BE2C (cell line): ENCODE results near the gene TIAM2.

Experiments used
- DNase-seq: peaks from one replicate; pipeline ENCODE4 v3.0.0-alpha.2; 2020
- H3K27me3 ChIP-seq: fragments of 250-450 bp; sonication (Bioruptor Pico); 2 replicates; pipeline ENCODE4 v1.5.1; 2020; ENCODE audit warnings: mild to moderate bottlenecking
- H3K36me3 ChIP-seq: fragments of 250-450 bp; sonication (Bioruptor Pico); 2 replicates; pipeline ENCODE4 v1.5.1; 2020; ENCODE audit warnings: mild to moderate bottlenecking
- H3K4me1 ChIP-seq: fragments of 250-450 bp; sonication (Bioruptor Pico); 2 replicates; pipeline ENCODE4 v1.5.1; 2020
- H3K4me3 ChIP-seq: 2 replicates; pipeline ENCODE4 v1.5.1; 2011; ENCODE audit warnings: low read depth, low read length
- H3K9me3 ChIP-seq: fragments of 250-450 bp; sonication (Bioruptor Pico); 2 replicates; pipeline ENCODE4 v1.5.1; 2020
- TF ChIP-seq, protein P1 (sequence below): IDR thresholded peaks from 2 replicates; pipeline ENCODE4 v1.5.1; 2012; ENCODE audit warnings: mild to moderate bottlenecking, low read depth, low read length

TIAM2 gene

DNA sequence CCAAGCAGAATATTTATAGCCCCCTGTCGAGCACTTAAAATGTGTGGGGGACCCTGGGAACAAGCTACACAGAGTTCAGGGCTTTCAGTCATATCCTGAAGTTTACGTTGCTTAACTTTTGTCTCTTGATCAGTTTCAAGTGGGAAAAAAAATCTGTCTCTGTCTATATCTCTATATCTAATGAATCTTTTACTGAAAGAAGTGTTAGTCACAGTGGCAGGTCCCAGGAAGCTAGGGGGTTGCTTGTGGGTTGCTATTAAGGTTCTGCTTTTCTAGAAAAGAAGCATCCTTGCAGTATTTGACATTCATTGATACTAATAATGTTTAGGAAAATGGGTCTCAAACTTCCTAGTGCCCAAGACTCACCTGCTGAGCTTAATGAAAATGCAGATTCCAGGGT, 192.0 kb downstream of the TIAM2 start:
- DNase-seq, result no peak
- Histone ChIP-seq H3K4me1 (no peaks in the 10 kb centered on the region), H3K9me3 (no peaks in the 10 kb centered on the region), H3K4me3 (no peak overlapping the region), H3K36me3 (no peaks in the 10 kb centered on the region), H3K27me3 (no peaks in the 10 kb centered on the region)
- TF ChIP-seq, protein P1, sequence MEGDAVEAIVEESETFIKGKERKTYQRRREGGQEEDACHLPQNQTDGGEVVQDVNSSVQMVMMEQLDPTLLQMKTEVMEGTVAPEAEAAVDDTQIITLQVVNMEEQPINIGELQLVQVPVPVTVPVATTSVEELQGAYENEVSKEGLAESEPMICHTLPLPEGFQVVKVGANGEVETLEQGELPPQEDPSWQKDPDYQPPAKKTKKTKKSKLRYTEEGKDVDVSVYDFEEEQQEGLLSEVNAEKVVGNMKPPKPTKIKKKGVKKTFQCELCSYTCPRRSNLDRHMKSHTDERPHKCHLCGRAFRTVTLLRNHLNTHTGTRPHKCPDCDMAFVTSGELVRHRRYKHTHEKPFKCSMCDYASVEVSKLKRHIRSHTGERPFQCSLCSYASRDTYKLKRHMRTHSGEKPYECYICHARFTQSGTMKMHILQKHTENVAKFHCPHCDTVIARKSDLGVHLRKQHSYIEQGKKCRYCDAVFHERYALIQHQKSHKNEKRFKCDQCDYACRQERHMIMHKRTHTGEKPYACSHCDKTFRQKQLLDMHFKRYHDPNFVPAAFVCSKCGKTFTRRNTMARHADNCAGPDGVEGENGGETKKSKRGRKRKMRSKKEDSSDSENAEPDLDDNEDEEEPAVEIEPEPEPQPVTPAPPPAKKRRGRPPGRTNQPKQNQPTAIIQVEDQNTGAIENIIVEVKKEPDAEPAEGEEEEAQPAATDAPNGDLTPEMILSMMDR, result no peak

DNA sequence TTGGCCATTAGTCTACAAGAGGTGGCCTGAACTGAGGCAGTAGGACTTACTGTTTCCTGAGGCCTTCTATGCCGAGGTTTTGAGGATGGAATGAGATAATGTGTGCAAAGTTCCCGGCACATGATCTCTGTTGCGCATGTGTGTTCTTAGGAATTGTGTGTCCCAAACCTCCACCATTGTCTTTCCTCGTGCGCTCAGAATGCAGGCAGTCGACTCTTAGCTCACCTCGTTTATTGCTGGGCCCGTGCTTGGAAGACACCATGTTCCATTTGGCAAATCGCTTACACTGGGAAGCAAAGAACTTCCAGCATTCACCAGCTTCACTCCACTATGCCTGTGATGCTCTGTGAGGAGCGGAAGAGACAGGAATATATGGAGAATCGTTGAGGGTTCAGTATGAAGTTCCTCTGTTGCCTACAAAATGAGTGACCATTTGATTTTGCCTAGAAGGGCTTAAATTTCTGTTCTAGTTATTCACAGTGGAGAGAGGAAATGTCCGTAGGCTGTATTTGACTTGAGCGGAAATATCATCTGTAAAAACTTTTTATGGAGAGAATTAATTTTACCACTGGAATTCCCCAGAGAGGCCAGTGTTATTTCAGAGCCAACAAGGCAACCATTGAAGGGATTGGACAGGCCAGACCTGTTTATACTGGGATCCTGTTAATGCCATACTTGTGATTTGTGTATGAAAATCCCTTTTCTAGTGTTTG, 193.0 kb downstream of the TIAM2 start:
- H3K9me3 ChIP-seq, result no peaks in the 10 kb centered on the region
- H3K36me3 ChIP-seq, result no peaks in the 10 kb centered on the region
- TF ChIP-seq, protein P1, result no peak
- H3K4me3 ChIP-seq, result no peak overlapping the region
- DNase-seq, result no peak
- no peaks in the 10 kb centered on the region for H3K4me1 ChIP-seq
- H3K27me3 ChIP-seq, result no peaks in the 10 kb centered on the region

DNA sequence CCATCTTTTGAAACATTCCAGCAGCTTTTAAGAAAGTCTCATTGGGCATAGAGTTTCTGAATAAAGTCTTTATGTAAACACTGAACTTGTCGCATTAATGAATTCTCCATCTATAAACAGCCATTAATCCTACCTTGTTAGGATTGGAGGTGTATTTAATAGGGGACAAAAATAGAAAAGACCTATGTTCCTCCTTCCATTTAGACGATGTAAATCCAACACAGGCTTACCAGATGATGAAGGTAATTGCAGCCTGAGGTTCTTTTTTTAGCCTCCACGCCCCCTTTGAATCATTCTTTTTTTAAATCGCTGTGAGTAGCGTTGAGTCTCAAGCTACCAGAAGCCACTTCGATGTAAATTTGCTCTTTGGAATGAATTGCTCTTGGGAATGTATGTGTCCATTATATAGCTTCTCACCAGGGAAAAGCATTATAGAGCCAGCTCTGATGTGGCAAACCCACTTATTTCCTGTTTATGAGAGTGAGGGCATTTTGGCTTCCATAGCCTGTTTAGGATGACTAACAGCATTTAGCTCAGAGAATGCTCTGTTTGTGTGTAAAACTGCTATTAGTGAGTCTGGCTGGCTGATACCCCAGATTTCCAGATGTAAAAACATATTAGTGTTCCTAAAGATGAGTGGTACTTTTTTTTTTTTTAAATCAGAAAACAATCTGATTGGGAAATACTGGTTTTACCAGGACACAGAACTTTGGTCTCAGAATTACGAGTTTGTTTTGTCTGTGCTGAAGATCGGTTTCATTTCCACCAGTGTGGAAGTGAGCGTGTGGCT, 193.8 kb downstream of the TIAM2 start:
- Histone ChIP-seq H3K27me3 (no peaks in the 10 kb centered on the region), H3K36me3 (no peaks in the 10 kb centered on the region), H3K4me3 (no peak overlapping the region), H3K9me3 (no peaks in the 10 kb centered on the region), H3K4me1 (no peaks in the 10 kb centered on the region)
- TF ChIP-seq, protein P1, result no peak
- no peak for DNase-seq

DNA sequence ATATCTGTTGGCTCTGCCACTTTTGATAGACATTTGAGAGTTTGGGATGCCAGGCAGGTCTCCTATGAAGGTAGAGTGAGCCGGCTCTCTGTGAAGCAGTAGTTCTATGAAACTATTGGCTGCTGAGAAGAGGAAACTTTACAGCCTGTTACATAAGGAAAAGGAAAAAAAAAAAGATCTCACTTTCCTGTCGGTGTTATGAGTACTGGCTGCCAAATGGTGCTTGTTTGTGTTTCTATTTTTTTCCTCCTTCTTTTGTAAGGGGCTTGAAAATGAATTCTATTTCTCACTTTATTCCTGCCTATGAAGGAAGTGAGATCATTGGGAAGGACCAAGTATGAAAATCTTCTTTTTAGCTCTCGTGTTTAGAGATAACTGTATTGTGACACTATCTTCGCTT, 195.6 kb downstream of the TIAM2 start:
- no peaks in the 10 kb centered on the region for H3K36me3 ChIP-seq
- no peaks in the 10 kb centered on the region for H3K9me3 ChIP-seq
- no peaks in the 10 kb centered on the region for H3K4me1 ChIP-seq
- no peak overlapping the region for H3K4me3 ChIP-seq
- no peaks in the 10 kb centered on the region for H3K27me3 ChIP-seq
- DNase-seq, result no peak
- TF ChIP-seq, protein P1, result no peak

DNA sequence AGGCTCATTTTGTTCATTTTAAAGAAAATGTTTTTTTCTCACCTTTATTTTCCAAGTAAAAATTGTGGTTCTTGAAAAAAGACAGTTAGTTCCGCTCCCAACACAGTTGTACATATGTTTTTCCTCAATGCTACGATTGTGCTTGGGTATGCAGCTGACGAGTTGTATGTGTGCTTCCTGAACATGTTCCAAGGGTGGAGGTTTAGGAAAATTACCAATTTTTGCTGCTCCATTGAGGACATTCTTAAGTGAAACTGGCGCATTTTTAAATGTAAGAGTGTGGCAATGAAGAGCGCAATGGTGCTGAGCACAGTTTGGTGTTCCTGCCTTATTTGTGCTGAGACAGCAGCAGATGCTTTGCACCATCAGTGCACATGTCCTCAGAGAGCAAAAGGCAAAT, 198.4 kb downstream of the TIAM2 start:
- no peak for DNase-seq
- Histone ChIP-seq H3K4me3 (no peak overlapping the region), H3K9me3 (no peaks in the 10 kb centered on the region), H3K36me3 (no peaks in the 10 kb centered on the region), H3K27me3 (no peaks in the 10 kb centered on the region), H3K4me1 (no peaks in the 10 kb centered on the region)
- TF ChIP-seq, protein P1, result no peak

DNA sequence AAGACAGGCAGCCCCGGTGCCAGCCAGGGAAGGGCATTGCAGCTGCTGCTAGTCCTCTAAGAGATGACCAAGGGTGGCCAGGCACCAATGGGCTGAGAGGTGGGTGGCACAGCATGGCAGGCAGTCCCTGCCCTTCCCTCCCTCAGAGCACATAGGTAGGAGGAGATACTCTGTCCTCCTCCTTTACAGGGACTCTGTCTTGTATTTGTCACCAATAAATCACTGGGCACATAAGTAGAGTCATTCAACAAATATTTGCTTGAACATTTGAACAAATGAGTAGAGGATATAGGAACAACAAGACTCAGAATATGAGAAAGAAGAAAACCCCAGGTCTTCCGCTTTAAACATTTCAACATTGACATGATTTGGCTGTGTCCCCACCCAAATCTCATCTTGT, 199.3 kb downstream of the TIAM2 start:
- H3K27me3 ChIP-seq, result no peaks in the 10 kb centered on the region
- DNase-seq, result no peak
- no peak overlapping the region for H3K4me3 ChIP-seq
- TF ChIP-seq, protein P1, result no peak
- H3K4me1 ChIP-seq, result no peaks in the 10 kb centered on the region
- no peaks in the 10 kb centered on the region for H3K36me3 ChIP-seq
- H3K9me3 ChIP-seq, result no peaks in the 10 kb centered on the region
